ENCODE measurements around the gene ZCCHC17.

- no peak for TF ChIP-seq CTCF (IDR thresholded peaks at IDR 0.05; ENCODE audit: low read depth, low read length)
- no peak for TF ChIP-seq EZH2phosphoT487 (IDR thresholded peaks at IDR 0.05; ENCODE audit: low read depth)
These were observed 50.0 kb downstream of the ZCCHC17 start for GRCh38 chr1:31346785-31347184.
